SK-N-SH (cell line): ENCODE data around the gene COL23A1. TPM values are rescaled to one million over a fixed set of nuclear protein-coding genes. Genes with fewer than 3 reads are reported as not detected.

Source experiments
- CTCF ChIA-PET: fragments of 300-600, 350-600 bp; formaldehyde crosslinking; extraction: SDS; loops from one replicate; lab custom pipeline; 2021; lab: Yijun Ruan, JAX
- POLR2A ChIA-PET: fragments of 350-600 bp; sonication (Branson Sonifier 250); formaldehyde crosslinking; extraction: SDS; loops from one replicate; lab custom pipeline; 2020; ENCODE audit warnings: antibody characterized with exemption, inconsistent platforms; lab: Yijun Ruan, JAX
- DNase-seq: peaks from one replicate; pipeline ENCODE4 v3.0.0; 2012
- H2AFZ ChIP-seq: fragments of 200-600 bp; sonication (generic); 2 replicates; pipeline ENCODE4 v1.8.1; 2016; ENCODE audit warnings: antibody characterized with exemption, mild to moderate bottlenecking, low read depth
- H3F3A ChIP-seq: fragments of 200-600 bp; sonication (generic); replicated peaks from 2 replicates; pipeline ENCODE3; 2016; ENCODE audit warnings: antibody characterized with exemption, mild to moderate bottlenecking; ENCODE audit not compliant: insufficient read depth
- H3K27ac ChIP-seq, 2 experiments: fragments of 200-500 bp in 1 of 2; fragments of 200-600 bp in 1 of 2; sonication (Bioruptor generic) in 1 of 2; sonication (generic), shearing (Covaris generic) in 1 of 2; 2 replicates each; pipeline versions ENCODE4 v1.5.1 to v1.6.1; 2014 to 2016; ENCODE audit warnings: low read depth in 2 of 2, inconsistent platforms in 1 of 2, low read length in 1 of 2, mild to moderate bottlenecking in 1 of 2, mixed read lengths in 1 of 2
- H3K27me3 ChIP-seq: fragments of 200-600 bp; sonication (generic), shearing (Covaris generic); 2 replicates; pipeline ENCODE4 v1.6.1; 2016; ENCODE audit warnings: mixed run types; ENCODE audit not compliant: insufficient read depth
- H3K36me3 ChIP-seq, 2 experiments: fragments of 200-500 bp in 1 of 2; fragments of 200-600 bp in 1 of 2; sonication (Bioruptor generic) in 1 of 2; sonication (generic) in 1 of 2; replicated peaks in 1 of 2; 2 replicates each; pipeline versions ENCODE3 to v1.5.1; 2014 to 2016; ENCODE audit warnings: low read length in 1 of 2, mild to moderate bottlenecking in 1 of 2; ENCODE audit not compliant: insufficient read depth in 2 of 2, control insufficient read depth in 1 of 2
- H3K4me1 ChIP-seq, 2 experiments: fragments of 200-500 bp in 1 of 2; fragments of 200-600 bp in 1 of 2; sonication (Bioruptor generic) in 1 of 2; sonication (generic), shearing (Covaris generic) in 1 of 2; 2 replicates each; pipeline versions ENCODE4 v1.5.1 to v1.6.1; 2014 to 2016; ENCODE audit warnings: low read depth in 1 of 2, low read length in 1 of 2, mixed run types in 1 of 2; ENCODE audit not compliant: insufficient read depth in 2 of 2, control insufficient read depth in 1 of 2
- H3K4me2 ChIP-seq: fragments of 200-600 bp; sonication (generic), shearing (Covaris generic); 2 replicates; pipeline ENCODE4 v1.6.1; 2017; ENCODE audit warnings: mixed run types
- H3K4me3 ChIP-seq, 2 experiments: fragments of 200-500 bp in 1 of 2; fragments of 200-600 bp in 1 of 2; sonication (Bioruptor generic) in 1 of 2; sonication (generic), shearing (Covaris generic) in 1 of 2; 2 replicates each; pipeline versions ENCODE4 v1.5.1 to v1.8.1; 2014 to 2016; ENCODE audit warnings: low read depth in 2 of 2, inconsistent platforms in 1 of 2, low read length in 1 of 2, mild to moderate bottlenecking in 1 of 2, mixed read lengths in 1 of 2, moderate library complexity in 1 of 2
- H3K79me2 ChIP-seq: fragments of 200-600 bp; sonication (generic); 2 replicates; pipeline ENCODE4 v1.8.1; 2017; ENCODE audit warnings: mild to moderate bottlenecking; ENCODE audit not compliant: insufficient read depth
- H3K9ac ChIP-seq: fragments of 200-600 bp; sonication (generic); 2 replicates; pipeline ENCODE4 v1.6.1; 2017; ENCODE audit warnings: mixed run types
- H3K9me2 ChIP-seq: fragments of 200-600 bp; sonication (generic); 2 replicates; pipeline ENCODE4 v1.6.1; 2017; ENCODE audit warnings: mixed run types
- H3K9me3 ChIP-seq: fragments of 200-600 bp; sonication (generic); 2 replicates; pipeline ENCODE4 v1.6.1; 2017; ENCODE audit warnings: mixed run types, mild to moderate bottlenecking, moderate library complexity
- H4K20me1 ChIP-seq: fragments of 200-600 bp; sonication (generic); 2 replicates; pipeline ENCODE4 v1.6.1; 2017; ENCODE audit warnings: mild to moderate bottlenecking, mixed run types; ENCODE audit not compliant: insufficient read depth
- CTCF ChIP-seq: fragments of 200-600 bp; sonication (generic); IDR thresholded peaks from 2 replicates; pipeline ENCODE4 v1.6.1; 2017; ENCODE audit warnings: antibody characterized with exemption, mild to moderate bottlenecking, moderate library complexity
- ELF1 ChIP-seq: IDR thresholded peaks from 2 replicates; pipeline ENCODE4 v1.4.0; 2012
- EP300 ChIP-seq, 2 experiments: IDR thresholded peaks; 2 replicates each; pipeline versions ENCODE4 v1.4.0 to v1.6.1; 2012; ENCODE audit warnings: borderline replicate concordance in 1 of 2, low read depth in 1 of 2, low read length in 1 of 2
- MAX ChIP-seq: IDR thresholded peaks from 2 replicates; pipeline ENCODE4 v1.4.0; 2012; ENCODE audit warnings: low read depth
- MXI1 ChIP-seq: IDR thresholded peaks from 2 replicates; pipeline ENCODE4 v1.6.1; 2012; ENCODE audit warnings: mild to moderate bottlenecking, low read depth, low read length, improper control_type of control experiment
- NFIC ChIP-seq: IDR thresholded peaks from 2 replicates; pipeline ENCODE4 v1.4.0; 2012; ENCODE audit warnings: borderline replicate concordance
- RAD21 ChIP-seq: IDR thresholded peaks from 2 replicates; pipeline ENCODE4 v1.6.1; 2012; ENCODE audit warnings: mild to moderate bottlenecking, low read length
- RCOR1 ChIP-seq: fragments of 150-350 bp; IDR thresholded peaks from 2 replicates; pipeline ENCODE4 v1.6.1; 2017; ENCODE audit warnings: antibody characterized with exemption, low read length
- RFX5 ChIP-seq: IDR thresholded peaks from 2 replicates; pipeline ENCODE4 v1.6.1; 2012; ENCODE audit warnings: mild to moderate bottlenecking, improper control_type of control experiment, low read length
- SIN3A ChIP-seq: IDR thresholded peaks from 2 replicates; pipeline ENCODE4 v1.6.1; 2012; ENCODE audit warnings: low read depth, mild to moderate bottlenecking, low read length, moderate library complexity, borderline replicate concordance
- TAF1 ChIP-seq: IDR thresholded peaks from 2 replicates; pipeline ENCODE4 v1.6.1; 2012; ENCODE audit warnings: low read depth, mild to moderate bottlenecking, low read length, moderate library complexity, borderline replicate concordance
- TEAD4 ChIP-seq: IDR thresholded peaks from 2 replicates; pipeline ENCODE4 v1.4.0; 2012; ENCODE audit warnings: mild to moderate bottlenecking, borderline replicate concordance; ENCODE audit not compliant: insufficient read depth
- USF1 ChIP-seq: IDR thresholded peaks from 2 replicates; pipeline ENCODE4 v1.4.0; 2012; ENCODE audit warnings: low read depth, borderline replicate concordance
- USF2 ChIP-seq: fragments of 150-350 bp; IDR thresholded peaks from 2 replicates; pipeline ENCODE4 v1.6.1; 2017; ENCODE audit warnings: antibody characterized with exemption, low read length, low read depth, borderline replicate concordance
- WGBS: methylation state at CpG from one replicate; pipeline ENCODE4 v1.1.6; 2017; ENCODE audit warnings: low lambda C conversion rate; 5-methylcytosine and 5-hydroxymethylcytosine counted together
- polyA plus RNA-seq, 3 experiments: library from polyadenylated mRNA; depleted of rRNA; stranded (reverse); fragments of >200 nt; gene quantifications; 2 replicates each; pipeline ENCODE4 v1.2.3, GENCODE V29; 2012

COL23A1 gene
- polyA plus RNA-seq, 1 of the 3 experiments (the other 2 are of a cell fraction) = 0.10 TPM

- H3K9me3 ChIP-seq = no peaks in the 10 kb centered on the region
- no peak overlapping the region for H3K4me3 ChIP-seq
- H3K9me2 ChIP-seq = no peaks in the 10 kb centered on the region
- H3K4me2 ChIP-seq = no peak overlapping the region
- CTCF ChIA-PET = interaction anchor here (0.9 kb wide), 1 partner anchor 371 kb away, joined by 3 read pairs; the partner anchor contains the start of gene COL23A1
- no peaks in the 10 kb centered on the region for H3K27me3 ChIP-seq
- H3K27ac ChIP-seq = 0 out of 4 replicates have a peak overlapping the region, but pooled peaks of 1 of the 2 experiments have one; percentile 7
- POLR2A ChIA-PET = no interaction called here
- H3K36me3 ChIP-seq = peaks cover 27 to 32% of the 10 kb centered on the region in 2 experiments
- TF ChIP-seq TEAD4 (no peak), USF2 (no peak), RCOR1 (no peak), RAD21 (no peak), MXI1 (no peak), USF1 (no peak), EP300 (IDR thresholded peaks at IDR 0.05; ENCODE audit: borderline replicate concordance in 1 of 2, low read depth in 1 of 2, low read length in 1 of 2) (no peak), SIN3A (no peak), MAX (no peak), RFX5 (no peak), TAF1 (no peak), NFIC (no peak), CTCF (no peak), ELF1 (no peak)
- 0 out of 2 replicates have a peak, but pooled peaks cover 3% of the 10 kb centered on the region for H4K20me1 ChIP-seq
- H3K79me2 ChIP-seq = 0 out of 2 replicates have a peak, but pooled peaks cover 4% of the 10 kb centered on the region
- H3K4me1 ChIP-seq = peaks cover 0 to 1% of the 10 kb centered on the region in 2 experiments; a peak in 1 of 4 replicates
- H2AFZ ChIP-seq = no peak overlapping the region
- no peak overlapping the region for H3K9ac ChIP-seq
- 66% methylated on average over 3 of the region's 3 CpGs for WGBS
- peaks cover 15% of the 10 kb centered on the region for H3F3A ChIP-seq
- DNase-seq = no peak
These were observed 371.4 kb downstream of the COL23A1 start for GRCh38 chr5:178218827-178219226.
